Activated T-cell treated with anti-CD3 and anti-CD28 coated beads, Interleukin-2, amount 50 U/mL, for 24 hours (primary cell): ENCODE measurements around the gene CD63.

Source experiments
- DNase-seq: peaks from one replicate; pipeline ENCODE4 v3.0.0-alpha.2; 2020
- H3K27ac Mint-ChIP-seq: 2 replicates; pipeline ENCODE4 v1.8.0; 2020; ENCODE audit warnings: mild to moderate bottlenecking, mixed read lengths
- H3K27me3 Mint-ChIP-seq: 2 replicates; pipeline ENCODE4 v1.8.0; 2020; ENCODE audit warnings: mixed read lengths
- H3K36me3 Mint-ChIP-seq: 2 replicates; pipeline ENCODE4 v1.8.0; 2020; ENCODE audit warnings: low read depth, mixed read lengths
- H3K4me1 Mint-ChIP-seq: 2 replicates; pipeline ENCODE4 v1.8.0; 2020; ENCODE audit warnings: low read depth, mixed read lengths
- H3K4me3 Mint-ChIP-seq: 2 replicates; pipeline ENCODE4 v1.8.0; 2020; ENCODE audit warnings: mild to moderate bottlenecking, moderate library complexity, mixed read lengths
- H3K9me3 Mint-ChIP-seq: 2 replicates; pipeline ENCODE4 v1.8.0; 2020; ENCODE audit warnings: mixed read lengths

Gene CD63

GRCh38 chr12:55707841-55708694 is 20.7 kb downstream of the CD63 start, which contains the start of gene ITGA7:
Gene ITGA7 (minus strand): TSS chr12:55707904. CDS start chr12:55707682, 222 bp downstream.
- no peaks in the 10 kb centered on the region for H3K9me3 Mint-ChIP-seq
- H3K36me3 Mint-ChIP-seq: no peaks in the 10 kb centered on the region
- peak within 1 kb of the TSS; percentile 77 for H3K4me3 Mint-ChIP-seq
- DNase-seq: peak; percentile 77
- peaks cover 29% of the 10 kb centered on the region for H3K27me3 Mint-ChIP-seq
- H3K4me1 Mint-ChIP-seq: peaks cover 19% of the 10 kb centered on the region
- no peak within 1 kb of the TSS for H3K27ac Mint-ChIP-seq

DNA sequence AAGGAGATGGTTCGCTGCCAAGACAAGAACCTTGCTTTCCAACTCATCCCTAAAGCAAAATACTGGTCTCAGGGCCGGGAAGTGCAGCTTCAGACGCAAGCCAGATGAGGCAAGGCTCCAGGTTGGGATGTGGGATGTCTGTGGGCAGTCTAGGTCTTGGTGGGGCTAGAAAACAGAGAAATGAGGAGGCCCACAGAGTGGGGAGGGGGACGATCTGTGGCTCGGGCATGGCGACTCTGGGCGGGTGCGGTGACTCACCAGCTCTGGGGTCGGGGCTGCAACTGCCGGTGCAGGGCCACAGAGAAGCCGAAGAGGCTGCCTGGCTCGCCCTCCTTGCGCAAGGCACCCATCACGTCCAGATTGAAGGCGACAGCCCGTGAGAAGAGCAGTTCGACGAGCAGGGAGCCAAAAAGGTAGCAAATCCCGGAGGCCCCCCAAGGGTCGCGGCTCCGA is 21.6 kb downstream of the CD63 start:
- peaks cover 29% of the 10 kb centered on the region for H3K27me3 Mint-ChIP-seq
- no peaks in the 10 kb centered on the region for H3K9me3 Mint-ChIP-seq
- H3K27ac Mint-ChIP-seq: no peak overlapping the region
- peak overlapping the region; percentile 77 for H3K4me3 Mint-ChIP-seq
- peaks cover 19% of the 10 kb centered on the region for H3K4me1 Mint-ChIP-seq
- DNase-seq: no peak
- H3K36me3 Mint-ChIP-seq: no peaks in the 10 kb centered on the region

DNA sequence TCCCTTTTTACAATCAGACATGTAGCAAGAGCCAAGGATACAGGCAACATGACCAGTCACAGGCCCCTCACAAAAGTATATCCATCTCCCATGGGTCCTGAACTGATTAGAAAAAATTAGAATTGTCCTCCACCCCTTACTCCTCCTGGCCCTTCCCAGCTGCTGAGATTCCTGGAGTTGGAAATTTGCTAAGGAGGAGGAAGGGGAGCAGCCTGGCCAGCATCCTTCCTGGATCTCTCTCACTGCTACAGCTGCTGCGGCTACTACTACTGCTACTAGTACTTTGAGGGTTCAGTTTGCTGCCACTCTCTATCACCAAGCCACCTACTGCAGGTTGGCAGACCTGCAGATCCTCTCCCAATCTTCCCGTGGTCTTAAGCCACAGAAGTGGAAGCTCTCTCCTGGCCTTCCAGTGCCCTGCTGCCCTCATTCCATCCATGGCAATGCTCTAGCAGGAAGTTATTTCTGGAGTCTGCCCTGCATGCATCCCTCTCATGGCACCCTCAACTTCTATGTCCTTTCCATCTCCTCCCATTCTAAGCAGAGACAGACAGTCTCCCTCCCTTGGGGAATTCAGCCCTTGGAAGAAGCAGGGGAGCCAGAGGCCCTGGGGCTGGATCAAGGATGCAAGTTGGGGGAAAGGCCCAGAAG is 22.1 kb downstream of the CD63 start:
- no peak for DNase-seq
- peaks cover 19% of the 10 kb centered on the region for H3K4me1 Mint-ChIP-seq
- H3K4me3 Mint-ChIP-seq: peak overlapping the region; percentile 77
- H3K9me3 Mint-ChIP-seq: no peaks in the 10 kb centered on the region
- peaks cover 29% of the 10 kb centered on the region for H3K27me3 Mint-ChIP-seq
- H3K27ac Mint-ChIP-seq: no peak overlapping the region
- H3K36me3 Mint-ChIP-seq: no peaks in the 10 kb centered on the region

GRCh38 chr12:55705782-55706402 is 22.9 kb downstream of the CD63 start:
- DNase-seq: no peak
- Mint-ChIP-seq H3K27me3 (peaks cover 29% of the 10 kb centered on the region), H3K36me3 (no peaks in the 10 kb centered on the region), H3K4me1 (peaks cover 19% of the 10 kb centered on the region), H3K9me3 (no peaks in the 10 kb centered on the region), H3K27ac (no peak overlapping the region), H3K4me3 (no peak overlapping the region)

DNA sequence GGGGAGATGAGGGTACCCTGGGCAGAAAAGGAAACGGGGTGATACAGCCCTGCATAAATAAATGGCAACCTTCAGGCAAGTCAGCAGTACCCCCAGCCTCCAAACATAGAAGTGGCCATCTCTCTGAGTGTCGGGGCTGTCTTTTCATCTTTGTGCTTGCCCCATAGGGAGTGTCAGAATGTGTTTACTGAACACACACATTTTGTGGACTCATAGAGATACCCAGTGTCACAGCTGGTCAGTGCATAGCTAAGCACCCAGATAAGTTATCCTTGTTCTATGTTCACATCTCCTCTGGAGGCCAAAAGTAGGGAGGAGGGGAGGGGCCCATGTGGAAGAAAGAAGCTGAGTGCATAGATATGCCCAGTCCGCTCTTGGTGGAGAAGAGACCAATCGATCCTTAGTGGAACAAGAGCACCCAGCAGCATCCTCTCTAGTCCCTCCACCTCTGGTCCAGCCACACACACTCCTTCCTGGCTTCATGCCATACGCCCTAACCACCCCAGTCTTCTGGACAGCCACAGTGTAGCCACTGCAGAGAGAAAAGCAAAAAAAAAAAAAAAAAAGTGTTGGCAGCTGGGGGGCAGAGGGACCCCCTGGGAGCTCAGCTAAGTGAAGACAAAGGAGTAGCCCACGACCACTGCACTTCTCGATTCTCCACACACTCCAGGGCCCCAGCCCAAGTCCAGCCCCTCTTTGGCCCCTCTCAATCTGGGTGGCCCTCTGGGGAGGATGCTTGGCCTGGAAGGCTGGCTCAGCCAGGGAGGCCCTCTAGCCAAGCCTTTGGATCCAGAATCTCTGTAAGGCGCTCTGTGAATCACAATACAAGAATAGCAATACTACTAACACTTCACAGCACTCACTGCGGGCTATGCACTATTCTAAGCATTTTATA is 23.7 kb downstream of the CD63 start:
- H3K9me3 Mint-ChIP-seq: no peaks in the 10 kb centered on the region
- no peak overlapping the region for H3K4me3 Mint-ChIP-seq
- H3K27ac Mint-ChIP-seq: no peak overlapping the region
- no peaks in the 10 kb centered on the region for H3K36me3 Mint-ChIP-seq
- H3K4me1 Mint-ChIP-seq: peaks cover 19% of the 10 kb centered on the region
- no peak for DNase-seq
- peaks cover 29% of the 10 kb centered on the region for H3K27me3 Mint-ChIP-seq

DNA sequence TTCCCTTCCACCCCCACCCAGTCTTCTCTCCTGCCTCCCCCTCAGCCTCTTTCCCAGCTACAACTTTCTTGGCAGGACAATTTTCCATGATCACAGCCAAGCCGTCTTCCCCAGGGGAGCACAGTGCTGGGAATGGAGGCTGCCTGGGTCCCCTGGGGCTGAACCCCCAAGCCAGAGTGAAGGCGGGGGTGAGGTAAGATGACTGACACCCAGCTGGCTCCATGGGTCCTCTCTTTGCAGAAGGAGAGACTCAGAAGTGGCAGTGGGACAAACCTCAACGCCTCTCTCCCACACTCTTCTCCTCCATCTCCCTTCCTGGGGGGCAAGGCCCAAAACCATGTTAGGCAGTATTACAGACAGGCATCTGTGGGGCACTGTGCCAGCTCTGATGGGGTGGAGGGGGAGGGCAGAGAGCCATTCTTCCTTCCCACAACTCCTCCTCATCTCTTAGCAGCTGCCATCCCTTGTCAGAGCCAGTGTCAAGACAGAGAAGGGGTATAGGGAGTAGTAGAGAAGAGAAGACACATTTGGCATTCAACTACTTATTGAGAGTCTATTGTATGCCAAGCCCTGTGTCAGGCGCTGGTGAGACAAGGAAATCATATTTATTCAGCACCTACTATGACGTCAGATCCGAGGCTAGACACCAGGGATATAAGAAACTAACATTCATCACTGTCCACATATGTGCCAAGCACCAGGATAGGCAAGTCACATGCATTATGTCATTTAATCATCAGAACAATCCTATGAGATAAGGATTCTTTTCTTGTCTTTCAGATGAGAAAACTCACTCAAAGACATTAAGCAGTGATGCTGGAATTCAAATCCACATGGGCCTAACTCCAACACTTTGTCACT is 24.7 kb downstream of the CD63 start:
- Mint-ChIP-seq H3K4me3 (no peak overlapping the region), H3K27ac (no peak overlapping the region), H3K36me3 (no peaks in the 10 kb centered on the region), H3K9me3 (no peaks in the 10 kb centered on the region), H3K27me3 (peaks cover 26% of the 10 kb centered on the region), H3K4me1 (peaks cover 18% of the 10 kb centered on the region)
- no peak for DNase-seq

DNA sequence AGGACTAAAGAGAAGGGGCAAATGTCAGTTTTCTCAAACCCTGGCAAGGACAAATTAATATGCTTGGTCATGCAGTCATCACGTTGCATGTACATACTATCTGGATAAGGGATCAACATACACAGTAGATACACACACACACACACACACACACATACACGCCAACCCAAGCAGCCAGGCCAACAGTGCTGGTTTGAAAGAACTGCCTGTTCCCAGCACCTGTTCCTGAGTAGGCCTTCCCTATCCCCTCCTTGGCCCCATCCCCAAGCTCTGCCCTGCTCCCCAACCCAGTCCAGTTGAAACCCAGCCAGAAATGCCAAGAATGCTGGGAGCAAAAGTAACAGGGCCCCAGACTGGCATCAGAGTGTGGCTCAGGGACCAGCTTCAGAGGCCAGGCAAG is 25.5 kb downstream of the CD63 start:
- no peak overlapping the region for H3K27ac Mint-ChIP-seq
- no peaks in the 10 kb centered on the region for H3K36me3 Mint-ChIP-seq
- H3K9me3 Mint-ChIP-seq: no peaks in the 10 kb centered on the region
- DNase-seq: no peak
- peaks cover 17% of the 10 kb centered on the region for H3K27me3 Mint-ChIP-seq
- H3K4me1 Mint-ChIP-seq: peaks cover 10% of the 10 kb centered on the region
- no peak overlapping the region for H3K4me3 Mint-ChIP-seq

- H3K36me3 Mint-ChIP-seq: no peaks in the 10 kb centered on the region
- DNase-seq: no peak
- peaks cover 6% of the 10 kb centered on the region for H3K4me1 Mint-ChIP-seq
- H3K27me3 Mint-ChIP-seq: peaks cover 13% of the 10 kb centered on the region
- H3K27ac Mint-ChIP-seq: no peak overlapping the region
- no peaks in the 10 kb centered on the region for H3K9me3 Mint-ChIP-seq
- no peak overlapping the region for H3K4me3 Mint-ChIP-seq
Measured at GRCh38 chr12:55702861-55703260, 25.9 kb downstream of the CD63 start.

DNA sequence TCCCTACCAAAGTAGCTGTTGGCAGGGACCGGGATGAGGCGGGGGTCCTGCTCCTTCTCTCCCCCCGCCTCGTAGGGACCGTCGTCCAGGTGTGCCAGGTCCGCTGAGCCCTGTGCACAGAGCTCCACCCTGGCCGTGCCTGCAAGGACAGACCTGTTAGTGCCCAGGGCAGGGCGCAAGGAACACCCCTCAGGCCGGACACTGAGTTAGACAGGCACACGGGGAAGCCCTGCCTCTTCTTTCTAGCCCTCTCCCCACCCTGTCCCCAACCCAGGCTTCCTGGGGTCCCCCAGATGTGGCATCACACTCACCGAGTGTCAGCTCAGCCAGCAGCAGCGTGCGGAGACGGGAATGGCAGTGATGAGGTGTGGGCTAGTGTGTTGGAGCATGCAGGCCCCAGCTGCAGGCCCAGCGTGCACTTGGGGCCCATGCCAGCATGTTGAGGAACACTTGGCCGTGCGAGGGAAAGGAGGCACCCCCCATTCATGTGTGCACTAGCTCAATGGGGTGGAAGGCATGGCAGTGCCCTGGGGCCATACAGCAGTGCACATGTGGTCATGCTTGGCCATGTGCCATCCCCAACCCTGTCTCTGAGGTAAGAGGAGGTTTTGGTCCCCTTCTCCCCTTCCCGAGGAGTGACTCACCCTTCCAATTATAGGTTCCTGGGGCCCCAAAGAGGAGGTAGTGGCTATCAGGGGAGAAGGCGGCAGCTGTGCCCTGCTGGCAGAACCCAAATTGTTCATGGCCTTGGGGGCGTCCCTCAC is 28.4 kb downstream of the CD63 start:
- Mint-ChIP-seq H3K9me3 (no peaks in the 10 kb centered on the region), H3K27me3 (no peaks in the 10 kb centered on the region), H3K27ac (no peak overlapping the region), H3K36me3 (no peaks in the 10 kb centered on the region), H3K4me3 (no peak overlapping the region), H3K4me1 (no peaks in the 10 kb centered on the region)
- no peak for DNase-seq

DNA sequence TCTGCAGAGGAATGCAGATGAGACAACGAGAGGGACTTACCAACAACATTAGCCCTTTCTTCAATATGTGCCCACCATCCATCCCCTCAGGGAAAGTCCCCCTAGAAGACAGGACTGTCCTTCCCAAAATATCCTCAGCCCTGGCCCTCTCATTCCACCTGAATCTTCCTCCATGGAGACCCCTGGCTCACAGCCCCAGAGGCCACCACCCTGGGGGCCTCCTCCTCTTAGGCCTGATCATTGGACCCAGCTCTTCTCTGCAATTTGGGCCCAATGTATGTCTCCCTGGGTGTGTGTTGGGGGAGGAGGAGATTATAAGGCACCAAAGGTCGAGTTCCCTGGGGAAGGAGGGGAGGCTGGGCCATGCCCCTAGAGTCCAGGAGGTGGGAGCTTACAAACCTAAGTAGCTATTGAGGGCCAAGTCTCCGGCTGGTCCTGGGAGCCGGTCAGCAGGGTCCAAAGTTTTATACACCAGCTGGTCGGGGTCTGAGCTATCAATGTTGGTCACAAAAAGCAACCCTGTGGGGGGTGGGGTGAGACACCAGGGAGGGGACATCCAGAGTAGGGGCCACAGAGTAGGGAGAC is 29.2 kb downstream of the CD63 start:
- no peak overlapping the region for H3K27ac Mint-ChIP-seq
- no peaks in the 10 kb centered on the region for H3K4me1 Mint-ChIP-seq
- DNase-seq: no peak
- H3K36me3 Mint-ChIP-seq: no peaks in the 10 kb centered on the region
- H3K9me3 Mint-ChIP-seq: no peaks in the 10 kb centered on the region
- H3K27me3 Mint-ChIP-seq: no peaks in the 10 kb centered on the region
- no peak overlapping the region for H3K4me3 Mint-ChIP-seq

- H3K27me3 Mint-ChIP-seq: no peaks in the 10 kb centered on the region
- no peaks in the 10 kb centered on the region for H3K9me3 Mint-ChIP-seq
- H3K27ac Mint-ChIP-seq: no peak overlapping the region
- no peaks in the 10 kb centered on the region for H3K36me3 Mint-ChIP-seq
- DNase-seq: no peak
- H3K4me1 Mint-ChIP-seq: no peaks in the 10 kb centered on the region
- H3K4me3 Mint-ChIP-seq: no peak overlapping the region
Measured at GRCh38 chr12:55698965-55699364, 29.8 kb downstream of the CD63 start.

- no peak overlapping the region for H3K27ac Mint-ChIP-seq
- H3K4me3 Mint-ChIP-seq: no peak overlapping the region
- no peaks in the 10 kb centered on the region for H3K9me3 Mint-ChIP-seq
- H3K4me1 Mint-ChIP-seq: no peaks in the 10 kb centered on the region
- H3K27me3 Mint-ChIP-seq: no peaks in the 10 kb centered on the region
- DNase-seq: peak; percentile 19
- H3K36me3 Mint-ChIP-seq: no peaks in the 10 kb centered on the region
Measured at GRCh38 chr12:55698241-55698955, 30.4 kb downstream of the CD63 start.
